ENCODE results near the gene ATP6V1A.

Gene ATP6V1A

GRCh38 chr3:113728661-113729060, 18.2 kb upstream of the ATP6V1A start:
- CTCF ChIA-PET: interaction anchor here (1.0 to 5.9 kb wide), 8 partner anchors 7 to 690 kb away, joined by 3 to 35 read pairs (median 7); partner anchors contain the start of genes ATP6V1A and NAA50
- POLR2A ChIA-PET: interaction anchor here (0.7 kb wide), 1 partner anchor 13 kb away, joined by 3 read pairs; no protein-coding TSS in a partner anchor
- TF ChIP-seq CTCF (IDR thresholded peaks at IDR 0.05; ENCODE audit: control extremely low read depth, extremely low read depth, low read depth, missing control alignments): no peak
- DNase-seq (ENCODE audit: extremely low spot score): no peak

- TF ChIP-seq CTCF (IDR thresholded peaks at IDR 0.05; ENCODE audit: control extremely low read depth, extremely low read depth, low read depth, missing control alignments): no peak
- DNase-seq (ENCODE audit: extremely low spot score): no peak
- POLR2A ChIA-PET: no interaction called here
- CTCF ChIA-PET: interaction anchor here (1.0 to 2.4 kb wide), 6 partner anchors 9 to 347 kb away, joined by 3 to 12 read pairs (median 5); partner anchors contain the start of genes ATP6V1A and NAA50
These were observed 16.3 kb upstream of the ATP6V1A start for GRCh38 chr3:113730550-113730949.

- CTCF ChIA-PET: interaction anchor here (0.8 to 2.5 kb wide), 5 partner anchors 11 to 26 kb away, joined by 3 to 13 read pairs (median 4); partner anchors contain the start of gene NAA50
- no peak for DNase-seq (ENCODE audit: extremely low spot score)
- POLR2A ChIA-PET: no interaction called here
- TF ChIP-seq CTCF (IDR thresholded peaks at IDR 0.05; ENCODE audit: control extremely low read depth, extremely low read depth, low read depth, missing control alignments): no peak
These were observed 15.1 kb upstream of the ATP6V1A start for GRCh38 chr3:113731694-113732093.

GRCh38 chr3:113736548-113737089, 10.2 kb upstream of the ATP6V1A start:
- DNase-seq (ENCODE audit: extremely low spot score): peak; percentile 40
- ChIA-PET CTCF (interaction anchor here (0.6 to 3.6 kb wide), 37 partner anchors 9 to 683 kb away, joined by 3 to 64 read pairs (median 4); partner anchors contain the start of genes ATP6V1A and NAA50), POLR2A (interaction anchor here (0.9 kb wide), 1 partner anchor 8 kb away, joined by 4 read pairs; no protein-coding TSS in a partner anchor)
- TF ChIP-seq CTCF (IDR thresholded peaks at IDR 0.05; ENCODE audit: control extremely low read depth, extremely low read depth, low read depth, missing control alignments): peak; percentile 65

GRCh38 chr3:113741086-113741485, 5.7 kb upstream of the ATP6V1A start:
- TF ChIP-seq CTCF (IDR thresholded peaks at IDR 0.05; ENCODE audit: control extremely low read depth, extremely low read depth, low read depth, missing control alignments): no peak
- DNase-seq (ENCODE audit: extremely low spot score): no peak
- POLR2A ChIA-PET: interaction anchor here (0.6 kb wide), 1 partner anchor 12 kb away, joined by 3 read pairs; no protein-coding TSS in a partner anchor
- CTCF ChIA-PET: interaction anchor here (0.8 to 2.7 kb wide), 9 partner anchors 10 to 550 kb away, joined by 3 to 8 read pairs (median 4); no protein-coding TSS in a partner anchor

- DNase-seq (ENCODE audit: extremely low spot score): no peak
- ChIA-PET CTCF (interaction anchor here (0.8 to 2.5 kb wide), 5 partner anchors 15 to 246 kb away, joined by 3 to 6 read pairs (median 4); no protein-coding TSS in a partner anchor), POLR2A (interaction anchor here (0.6 kb wide), 1 partner anchor 13 kb away, joined by 3 read pairs; no protein-coding TSS in a partner anchor)
- TF ChIP-seq CTCF (IDR thresholded peaks at IDR 0.05; ENCODE audit: control extremely low read depth, extremely low read depth, low read depth, missing control alignments): no peak
These were observed 5.2 kb upstream of the ATP6V1A start for GRCh38 chr3:113741620-113742019.
